Measurements from ENCODE around the gene VAC14. TPM values are rescaled to one million over a fixed set of nuclear protein-coding genes. Genes with fewer than 3 reads are reported as not detected.

The VAC14 gene
- total and polyA plus RNA-seq, 9 donors: 19.5 to 28.9 (median 25.2) TPM

DNA sequence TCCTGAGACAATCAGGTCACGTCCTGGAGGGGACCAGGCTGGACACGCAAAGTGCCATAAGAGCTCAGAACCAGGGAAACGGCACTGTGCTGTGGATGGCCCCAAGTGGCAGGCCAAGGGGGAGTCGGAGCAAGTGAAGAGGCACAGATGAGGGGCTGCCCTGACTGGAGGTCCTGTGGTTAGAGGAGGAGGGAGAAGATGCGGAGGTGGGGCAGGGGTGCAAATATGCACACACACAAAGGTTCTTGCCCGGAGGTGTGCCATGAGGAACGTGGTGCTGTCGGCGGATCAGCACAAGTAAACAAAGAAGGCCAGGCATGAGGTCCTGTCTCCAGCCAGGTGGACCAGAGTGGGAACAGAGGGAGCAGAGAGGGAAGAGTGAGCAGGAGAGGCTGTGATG is 23.5 kb downstream of the VAC14 start:
- H3K27ac ChIP-seq (ENCODE audit: low read length): no peak overlapping the region
- no peak for DNase-seq
- peaks cover 37% of the 10 kb centered on the region for H3K36me3 ChIP-seq (ENCODE audit: control insufficient read depth, insufficient read depth, low read length)
- WGBS (ENCODE audit: insufficient coverage): 90% methylated on average over 9 of the region's 9 CpGs
- H3K9me3 ChIP-seq (replicated peaks; ENCODE audit: control insufficient read depth, low read depth, low read length): no peaks in the 10 kb centered on the region
- no peak overlapping the region for H3K4me3 ChIP-seq (ENCODE audit: low read length)
- no peaks in the 10 kb centered on the region for H3K27me3 ChIP-seq (ENCODE audit: control insufficient read depth, insufficient read depth, low read length)
- peaks cover 18% of the 10 kb centered on the region for H3K4me1 ChIP-seq (ENCODE audit: control insufficient read depth, insufficient read depth, low read length)

DNA sequence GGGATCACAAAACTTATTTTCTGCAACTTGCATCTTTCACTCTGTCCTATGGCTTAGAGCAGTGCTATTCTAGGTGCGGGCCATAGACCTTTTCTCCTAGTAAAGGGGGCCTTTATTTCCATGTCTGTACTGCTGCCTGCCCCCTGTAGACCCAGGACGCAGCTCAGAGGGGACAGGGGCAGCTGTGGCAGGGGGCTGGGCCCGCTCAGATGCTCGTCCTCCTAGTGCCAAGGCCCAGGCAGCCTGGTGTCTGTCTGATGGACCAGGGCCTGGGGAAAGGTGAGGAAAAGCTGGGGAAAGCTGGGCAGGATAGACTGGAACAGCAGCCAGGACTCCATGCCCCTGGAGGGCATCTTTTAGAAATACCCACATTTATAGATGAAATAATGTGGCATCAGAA is 25.6 kb downstream of the VAC14 start:
- no peaks in the 10 kb centered on the region for H3K9me3 ChIP-seq (replicated peaks; ENCODE audit: control insufficient read depth, low read depth, low read length)
- H3K27ac ChIP-seq (ENCODE audit: low read length): no peak overlapping the region
- peaks cover 29% of the 10 kb centered on the region for H3K36me3 ChIP-seq (ENCODE audit: control insufficient read depth, insufficient read depth, low read length)
- H3K27me3 ChIP-seq (ENCODE audit: control insufficient read depth, insufficient read depth, low read length): no peaks in the 10 kb centered on the region
- 80% methylated on average over 2 of the region's 4 CpGs for WGBS (ENCODE audit: insufficient coverage)
- no peak for DNase-seq
- H3K4me1 ChIP-seq (ENCODE audit: control insufficient read depth, insufficient read depth, low read length): peaks cover 22% of the 10 kb centered on the region
- H3K4me3 ChIP-seq (ENCODE audit: low read length): no peak overlapping the region

DNA sequence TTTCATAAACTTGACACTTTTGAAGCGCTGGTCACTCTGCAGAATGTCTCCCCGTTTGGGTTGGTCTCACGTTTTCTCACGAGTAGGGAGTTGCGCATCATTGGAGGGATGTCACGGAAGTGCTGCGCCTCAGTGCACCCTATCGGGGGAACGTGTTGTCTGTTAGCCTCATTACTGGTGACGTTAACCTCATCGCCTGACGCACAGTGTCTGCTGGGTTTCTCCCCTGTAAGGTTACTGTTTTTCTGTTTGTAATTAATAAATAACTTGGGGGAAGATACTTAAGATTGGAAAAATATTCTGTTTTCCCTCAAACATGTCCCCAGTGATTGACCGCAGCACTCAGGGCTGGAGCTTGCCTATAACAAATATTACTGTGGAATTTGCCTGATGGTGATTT is 26.7 kb downstream of the VAC14 start:
- Histone ChIP-seq H3K27me3 (ENCODE audit: control insufficient read depth, insufficient read depth, low read length) (no peaks in the 10 kb centered on the region), H3K4me3 (ENCODE audit: low read length) (no peak overlapping the region), H3K4me1 (ENCODE audit: control insufficient read depth, insufficient read depth, low read length) (peaks cover 27% of the 10 kb centered on the region), H3K36me3 (ENCODE audit: control insufficient read depth, insufficient read depth, low read length) (peaks cover 29% of the 10 kb centered on the region), H3K27ac (ENCODE audit: low read length) (no peak overlapping the region), H3K9me3 (replicated peaks; ENCODE audit: control insufficient read depth, low read depth, low read length) (no peaks in the 10 kb centered on the region)
- 91% methylated on average over 10 of the region's 13 CpGs for WGBS (ENCODE audit: insufficient coverage)
- no peak for DNase-seq

DNA sequence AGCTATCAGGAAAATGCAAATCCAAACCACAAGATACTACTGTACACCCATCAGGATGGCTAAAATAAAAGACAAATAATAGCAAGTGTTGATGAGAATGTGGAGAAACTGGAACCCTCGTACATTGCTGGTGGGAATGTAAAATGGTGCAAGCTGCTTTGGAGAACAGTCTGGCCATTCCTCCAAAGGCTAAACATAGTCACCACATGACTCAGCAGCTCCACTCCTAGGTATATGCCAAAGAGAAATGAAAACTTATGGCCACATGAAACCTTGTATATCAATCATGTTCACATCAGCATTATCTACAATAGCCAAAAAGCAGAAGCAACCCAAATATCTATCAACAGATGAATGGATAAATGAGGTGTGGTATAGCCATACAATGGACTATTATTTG is 28.5 kb downstream of the VAC14 start:
- peaks cover 29% of the 10 kb centered on the region for H3K4me1 ChIP-seq (ENCODE audit: control insufficient read depth, insufficient read depth, low read length)
- H3K27ac ChIP-seq (ENCODE audit: low read length): no peak overlapping the region
- H3K27me3 ChIP-seq (ENCODE audit: control insufficient read depth, insufficient read depth, low read length): no peaks in the 10 kb centered on the region
- no peaks in the 10 kb centered on the region for H3K9me3 ChIP-seq (replicated peaks; ENCODE audit: control insufficient read depth, low read depth, low read length)
- H3K4me3 ChIP-seq (ENCODE audit: low read length): no peak overlapping the region
- H3K36me3 ChIP-seq (ENCODE audit: control insufficient read depth, insufficient read depth, low read length): peaks cover 25% of the 10 kb centered on the region
- no peak for DNase-seq
- WGBS (ENCODE audit: insufficient coverage): no CpG with 5 or more reads among the region's 1 CpG

GRCh38 chr16:70770626-70771552 is 30.1 kb downstream of the VAC14 start:
- Histone ChIP-seq H3K9me3 (replicated peaks; ENCODE audit: control insufficient read depth, low read depth, low read length) (no peaks in the 10 kb centered on the region), H3K4me3 (ENCODE audit: low read length) (no peak overlapping the region), H3K4me1 (ENCODE audit: control insufficient read depth, insufficient read depth, low read length) (peaks cover 44% of the 10 kb centered on the region), H3K27me3 (ENCODE audit: control insufficient read depth, insufficient read depth, low read length) (no peaks in the 10 kb centered on the region), H3K27ac (ENCODE audit: low read length) (no peak overlapping the region), H3K36me3 (ENCODE audit: control insufficient read depth, insufficient read depth, low read length) (peaks cover 22% of the 10 kb centered on the region)
- WGBS (ENCODE audit: insufficient coverage): 13% methylated on average over 7 of the region's 15 CpGs
- DNase-seq: peak; percentile 56

DNA sequence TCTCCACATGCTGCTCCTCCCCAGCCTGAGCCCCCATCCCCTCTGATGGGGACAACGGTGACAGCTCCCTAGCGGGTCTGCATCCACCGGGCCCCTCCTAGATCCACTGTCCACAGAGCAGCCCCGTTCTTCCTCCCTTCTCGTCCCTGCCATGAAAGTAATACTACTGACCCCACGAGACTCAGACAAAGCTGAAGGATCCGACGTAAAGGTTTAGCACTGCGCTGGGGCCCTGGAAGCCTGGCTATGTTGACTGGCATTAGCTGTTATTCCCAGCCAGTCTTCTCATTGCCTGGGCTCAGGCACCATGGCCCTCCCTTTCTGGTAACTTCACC is 30.7 kb downstream of the VAC14 start:
- no peak for DNase-seq
- WGBS (ENCODE audit: insufficient coverage): 95% methylated on average over 9 of the region's 9 CpGs
- Histone ChIP-seq H3K36me3 (ENCODE audit: control insufficient read depth, insufficient read depth, low read length) (peaks cover 22% of the 10 kb centered on the region), H3K27me3 (ENCODE audit: control insufficient read depth, insufficient read depth, low read length) (no peaks in the 10 kb centered on the region), H3K4me3 (ENCODE audit: low read length) (no peak overlapping the region), H3K27ac (ENCODE audit: low read length) (no peak overlapping the region), H3K9me3 (replicated peaks; ENCODE audit: control insufficient read depth, low read depth, low read length) (no peaks in the 10 kb centered on the region), H3K4me1 (ENCODE audit: control insufficient read depth, insufficient read depth, low read length) (peaks cover 48% of the 10 kb centered on the region)

GRCh38 chr16:70769761-70770160 is 31.2 kb downstream of the VAC14 start:
- Histone ChIP-seq H3K4me3 (ENCODE audit: low read length) (no peak overlapping the region), H3K9me3 (replicated peaks; ENCODE audit: control insufficient read depth, low read depth, low read length) (no peaks in the 10 kb centered on the region), H3K27ac (ENCODE audit: low read length) (no peak overlapping the region), H3K27me3 (ENCODE audit: control insufficient read depth, insufficient read depth, low read length) (no peaks in the 10 kb centered on the region), H3K36me3 (ENCODE audit: control insufficient read depth, insufficient read depth, low read length) (peaks cover 23% of the 10 kb centered on the region), H3K4me1 (ENCODE audit: control insufficient read depth, insufficient read depth, low read length) (peaks cover 48% of the 10 kb centered on the region)
- DNase-seq: no peak
- WGBS (ENCODE audit: insufficient coverage): 84% methylated on average over 6 of the region's 8 CpGs

DNA sequence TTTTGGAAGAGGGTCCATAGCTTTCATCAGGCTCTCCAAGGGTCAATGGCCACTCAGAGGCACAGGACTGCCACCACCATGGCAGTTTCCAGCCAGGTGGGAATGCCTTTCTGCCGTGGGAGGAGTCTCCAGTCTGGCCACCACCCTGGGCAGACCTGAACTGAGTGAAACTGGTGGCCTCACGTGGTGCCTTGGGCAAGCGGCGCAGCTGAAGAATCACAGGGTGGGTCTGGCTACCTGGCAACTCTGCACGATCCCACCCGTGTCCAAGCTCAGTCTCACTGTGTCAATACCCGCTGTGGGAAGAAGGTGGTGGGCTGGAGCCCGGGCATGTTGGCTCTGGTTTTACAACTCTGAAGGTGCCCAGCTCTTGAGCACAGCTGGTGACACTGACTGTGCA is 31.8 kb downstream of the VAC14 start:
- Histone ChIP-seq H3K27me3 (ENCODE audit: control insufficient read depth, insufficient read depth, low read length) (no peaks in the 10 kb centered on the region), H3K4me1 (ENCODE audit: control insufficient read depth, insufficient read depth, low read length) (peaks cover 48% of the 10 kb centered on the region), H3K36me3 (ENCODE audit: control insufficient read depth, insufficient read depth, low read length) (peaks cover 23% of the 10 kb centered on the region), H3K4me3 (ENCODE audit: low read length) (no peak overlapping the region), H3K27ac (ENCODE audit: low read length) (no peak overlapping the region), H3K9me3 (replicated peaks; ENCODE audit: control insufficient read depth, low read depth, low read length) (no peaks in the 10 kb centered on the region)
- no peak for DNase-seq
- 96% methylated on average over 8 of the region's 8 CpGs for WGBS (ENCODE audit: insufficient coverage)

GRCh38 chr16:70768203-70768580 is 32.8 kb downstream of the VAC14 start:
- no peaks in the 10 kb centered on the region for H3K9me3 ChIP-seq (replicated peaks; ENCODE audit: control insufficient read depth, low read depth, low read length)
- 25% methylated on average over 1 of the region's 5 CpGs for WGBS (ENCODE audit: insufficient coverage)
- DNase-seq: no peak
- H3K27ac ChIP-seq (ENCODE audit: low read length): no peak overlapping the region
- no peaks in the 10 kb centered on the region for H3K27me3 ChIP-seq (ENCODE audit: control insufficient read depth, insufficient read depth, low read length)
- H3K36me3 ChIP-seq (ENCODE audit: control insufficient read depth, insufficient read depth, low read length): peaks cover 21% of the 10 kb centered on the region
- peaks cover 48% of the 10 kb centered on the region for H3K4me1 ChIP-seq (ENCODE audit: control insufficient read depth, insufficient read depth, low read length)
- H3K4me3 ChIP-seq (ENCODE audit: low read length): no peak overlapping the region

DNA sequence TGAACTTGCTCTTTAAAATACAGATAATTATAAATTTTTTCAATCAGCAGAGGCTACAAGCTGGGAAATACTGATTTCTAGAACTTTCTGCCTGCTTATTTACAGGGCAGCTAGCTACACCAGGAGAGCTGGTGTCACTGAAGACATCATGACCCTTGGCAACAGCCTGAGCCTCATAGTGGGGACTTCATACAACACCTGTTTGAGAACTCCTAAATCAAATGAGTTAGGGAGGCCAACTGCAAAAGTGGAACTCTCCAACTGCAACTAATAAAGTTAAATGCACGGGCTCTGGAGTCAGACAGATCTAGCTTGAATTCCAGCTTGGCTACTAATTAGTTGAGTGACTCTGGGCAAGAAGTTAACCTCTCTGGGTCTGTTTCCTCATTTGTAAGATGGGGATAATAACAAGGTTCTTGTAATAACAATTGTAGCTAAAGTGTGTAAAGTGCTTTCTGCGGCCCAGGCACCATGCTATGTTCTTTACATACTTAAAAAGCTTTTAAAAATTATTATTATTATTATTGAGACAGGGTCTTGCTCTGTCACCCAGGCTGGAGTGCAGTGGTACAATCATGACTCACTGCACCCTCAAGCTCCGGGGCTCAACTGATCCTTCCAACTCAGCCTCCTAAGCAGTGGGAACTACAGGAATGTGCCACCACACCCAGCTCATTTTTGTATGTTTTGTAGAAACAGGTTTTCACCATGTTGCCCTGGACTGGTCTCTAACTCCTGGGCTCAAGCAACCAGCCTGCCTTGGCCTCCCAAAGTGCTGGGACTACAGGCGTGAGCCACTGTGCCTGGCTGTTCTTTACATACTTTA is 33.4 kb downstream of the VAC14 start:
- DNase-seq: peak; percentile 51
- Histone ChIP-seq H3K4me1 (ENCODE audit: control insufficient read depth, insufficient read depth, low read length) (peaks cover 48% of the 10 kb centered on the region), H3K4me3 (ENCODE audit: low read length) (no peak overlapping the region), H3K9me3 (replicated peaks; ENCODE audit: control insufficient read depth, low read depth, low read length) (no peaks in the 10 kb centered on the region), H3K27me3 (ENCODE audit: control insufficient read depth, insufficient read depth, low read length) (no peaks in the 10 kb centered on the region), H3K36me3 (ENCODE audit: control insufficient read depth, insufficient read depth, low read length) (peaks cover 23% of the 10 kb centered on the region), H3K27ac (ENCODE audit: low read length) (peak overlapping the region; percentile 1)
- no CpG with 5 or more reads among the region's 4 CpGs for WGBS (ENCODE audit: insufficient coverage)

All from muscle of leg (tissue), 11 donors.